ENCODE results near the gene KIAA1671.

DNA sequence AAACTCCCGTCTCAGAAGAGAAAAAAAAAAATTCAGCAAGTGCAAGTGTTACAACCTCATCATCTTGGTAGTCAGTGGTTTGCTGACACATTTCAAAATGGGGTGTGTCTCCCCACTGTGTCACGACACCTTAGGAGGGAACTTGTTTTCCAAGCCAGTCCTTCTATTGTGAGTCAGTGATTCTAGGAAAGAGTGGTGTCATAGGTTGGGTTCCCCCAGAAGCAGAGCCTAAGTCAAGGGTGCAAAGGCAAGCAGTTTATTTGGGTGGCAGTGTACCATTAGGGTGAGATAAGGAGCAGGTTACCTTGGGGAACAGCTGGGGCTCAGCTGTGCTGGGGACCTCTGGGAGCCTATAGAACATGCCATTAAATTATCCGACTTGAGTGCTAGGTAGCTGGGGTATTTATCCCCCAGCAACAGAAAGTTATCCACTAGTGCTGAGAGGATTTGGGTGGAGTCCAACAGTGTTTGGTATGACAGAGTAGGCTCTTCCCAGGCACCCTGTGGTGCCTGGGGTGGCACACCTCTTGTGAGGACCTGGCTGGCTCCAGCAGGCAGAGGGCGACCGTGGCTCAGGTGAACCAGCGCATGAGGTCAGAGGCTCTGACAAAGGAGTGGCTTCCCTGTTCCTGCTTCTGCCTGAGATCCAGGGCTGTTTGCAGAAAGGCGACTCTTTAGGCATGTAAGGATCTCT is 41.7 kb downstream of the KIAA1671 start:
- no peak for TF ChIP-seq EP300 (IDR thresholded peaks at IDR 0.05; ENCODE audit: low read length)
- TF ChIP-seq ATF1 (CRISPR knock-in tag; IDR thresholded peaks at IDR 0.05): no peak
- TF ChIP-seq ATF1 (tag; IDR thresholded peaks at IDR 0.05): no peak
- no peak for TF ChIP-seq CREB5 (CRISPR knock-in tag; IDR thresholded peaks at IDR 0.05)
- TF ChIP-seq MAZ (CRISPR knock-in tag; conservative IDR thresholded peaks at IDR 0.05 in 1 of 2, IDR thresholded peaks at IDR 0.05 in 1 of 2): no peak
- TF ChIP-seq TCF7 (IDR thresholded peaks at IDR 0.05; ENCODE audit: borderline replicate concordance): no peak
- no peak for TF ChIP-seq CTCF (IDR thresholded peaks at IDR 0.05 in 2 of 3, conservative IDR thresholded peaks at IDR 0.05 in 1 of 3; ENCODE audit: insufficient read depth in 2 of 3, low read depth in 1 of 3, low read length in 3 of 3)
- no peak for TF ChIP-seq ZNF717 (CRISPR knock-in tag; IDR thresholded peaks at IDR 0.05)
- no peak for TF ChIP-seq GATAD2B (IDR thresholded peaks at IDR 0.05; ENCODE audit: borderline replicate concordance)
